K562 (cell line): ENCODE results near the gene TSC22D3.

Experiments
- ARID1B ChIP-seq: fragments of 450-650 bp; IDR thresholded peaks from 2 replicates; pipeline ENCODE4 v1.6.1; 2016; ENCODE audit warnings: antibody characterized with exemption, mild to moderate bottlenecking, inconsistent platforms
- FOXA3 ChIP-seq, 2 experiments: fragments of 450-650 bp in 1 of 2; sonication (generic) in 1 of 2; formaldehyde crosslinking; IDR thresholded peaks in 1 of 2; conservative IDR thresholded peaks in 1 of 2; 2 replicates each; pipeline versions ENCODE4 v1.4.0 to v1.8.0; 2020 to 2022; ENCODE audit warnings: mild to moderate bottlenecking in 2 of 2, missing genetic modification reagents in 1 of 2
- ILF3 ChIP-seq: fragments of 450-650 bp; IDR thresholded peaks from 2 replicates; pipeline ENCODE4 v1.6.1; 2018; ENCODE audit warnings: antibody characterized with exemption, mild to moderate bottlenecking, moderate library complexity, borderline replicate concordance
- PPARD ChIP-seq: fragments of 250-450 bp; sonication (Bioruptor Pico); IDR thresholded peaks from 2 replicates; pipeline ENCODE4 v1.8.0; 2022; ENCODE audit warnings: inconsistent platforms, mild to moderate bottlenecking, moderate library complexity
- SMAD3 ChIP-seq: fragments of 450-650 bp; formaldehyde crosslinking; conservative IDR thresholded peaks from 2 replicates; pipeline ENCODE4 v1.4.0; 2020; ENCODE audit warnings: mild to moderate bottlenecking
- TBP ChIP-seq: optimal IDR thresholded peaks from 2 replicates; pipeline ENCODE3; 2011; ENCODE audit warnings: low read depth, low read length, improper control_type of control experiment
- YY1 ChIP-seq, 3 experiments: IDR thresholded peaks; 2 replicates each; pipeline ENCODE4 v1.6.1; 2011; ENCODE audit warnings: low read length in 2 of 3, mild to moderate bottlenecking in 2 of 3, moderate library complexity in 2 of 3, borderline replicate concordance in 1 of 3, control low read depth in 1 of 3, low read depth in 1 of 3; ENCODE audit not compliant: insufficient read depth in 3 of 3, insufficient replicate concordance in 2 of 3, control insufficient read depth in 1 of 3, insufficient read length in 1 of 3; ENCODE audit errors: extremely low read depth in 1 of 3
- ZBTB1 ChIP-seq: sonication (generic); formaldehyde crosslinking; IDR thresholded peaks from 2 replicates; pipeline ENCODE4 v1.8.1; 2023; ENCODE audit warnings: missing genetic modification reagents, low read depth, mild to moderate bottlenecking, borderline replicate concordance
- TF ChIP-seq, protein P1 (sequence below): fragments of 250-450 bp; sonication (Bioruptor Pico); IDR thresholded peaks from 2 replicates; pipeline ENCODE4 v1.8.0; 2021; ENCODE audit warnings: borderline replicate concordance, mild to moderate bottlenecking, moderate library complexity; ENCODE audit not compliant: poor library complexity, severe bottlenecking
- TF ChIP-seq, protein P2 (sequence below): fragments of 450-650 bp; IDR thresholded peaks from 2 replicates; pipeline ENCODE4 v1.6.1; 2016

DNA sequence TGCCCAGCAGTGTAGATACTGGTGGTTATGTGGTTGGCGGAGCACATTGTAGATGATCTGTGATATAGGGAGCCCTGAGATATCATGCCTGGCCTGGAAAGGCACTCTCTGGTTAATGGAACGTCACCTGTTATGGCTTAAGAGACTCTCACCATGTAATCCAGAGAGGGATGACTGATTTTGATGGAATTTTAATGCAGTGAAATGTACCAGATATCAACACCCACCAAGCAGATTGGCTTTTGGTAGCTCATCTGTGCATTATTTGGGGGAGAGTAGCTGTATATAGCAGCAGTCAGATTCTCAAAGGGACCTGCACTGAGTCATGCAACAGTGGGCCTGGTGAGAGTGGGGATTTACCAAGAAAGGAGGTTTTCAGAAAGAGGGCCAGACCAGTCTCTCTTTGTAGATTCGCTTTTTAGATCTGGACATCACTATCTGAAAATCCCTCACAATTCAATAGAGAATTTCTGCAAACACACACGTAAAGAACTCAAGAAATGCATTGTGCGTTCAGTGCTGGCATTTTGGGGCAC, 17.3 kb downstream of the TSC22D3 start:
- TF ChIP-seq ARID1B (no peak), FOXA3 (CRISPR knock-in tag; conservative IDR thresholded peaks at IDR 0.05 in 1 of 2, IDR thresholded peaks at IDR 0.05 in 1 of 2) (no peak), ILF3 (no peak), ZBTB1 (CRISPR knock-in tag) (no peak), SMAD3 (CRISPR knock-in tag) (no peak), PPARD (CRISPR knock-in tag) (no peak), TBP (no peak), YY1 (IDR thresholded peaks at IDR 0.05; ENCODE audit: borderline replicate concordance in 1 of 3, control insufficient read depth in 1 of 3, extremely low read depth in 1 of 3, insufficient read depth in 3 of 3, insufficient read length in 1 of 3, insufficient replicate concordance in 2 of 3, low read depth in 1 of 3, low read length in 2 of 3) (no peak)
- TF ChIP-seq, protein P1, sequence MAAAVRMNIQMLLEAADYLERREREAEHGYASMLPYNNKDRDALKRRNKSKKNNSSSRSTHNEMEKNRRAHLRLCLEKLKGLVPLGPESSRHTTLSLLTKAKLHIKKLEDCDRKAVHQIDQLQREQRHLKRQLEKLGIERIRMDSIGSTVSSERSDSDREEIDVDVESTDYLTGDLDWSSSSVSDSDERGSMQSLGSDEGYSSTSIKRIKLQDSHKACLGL (CRISPR knock-in tag): no peak
- TF ChIP-seq, protein P2, sequence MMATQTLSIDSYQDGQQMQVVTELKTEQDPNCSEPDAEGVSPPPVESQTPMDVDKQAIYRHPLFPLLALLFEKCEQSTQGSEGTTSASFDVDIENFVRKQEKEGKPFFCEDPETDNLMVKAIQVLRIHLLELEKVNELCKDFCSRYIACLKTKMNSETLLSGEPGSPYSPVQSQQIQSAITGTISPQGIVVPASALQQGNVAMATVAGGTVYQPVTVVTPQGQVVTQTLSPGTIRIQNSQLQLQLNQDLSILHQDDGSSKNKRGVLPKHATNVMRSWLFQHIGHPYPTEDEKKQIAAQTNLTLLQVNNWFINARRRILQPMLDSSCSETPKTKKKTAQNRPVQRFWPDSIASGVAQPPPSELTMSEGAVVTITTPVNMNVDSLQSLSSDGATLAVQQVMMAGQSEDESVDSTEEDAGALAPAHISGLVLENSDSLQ: no peak
